Activated CD8-positive, alpha-beta T cell treated with anti-CD3 and anti-CD28 coated beads for 36 hours (primary cell): Measurements from ENCODE around the gene RPL3. TPM values are rescaled to one million over a fixed set of nuclear protein-coding genes. Genes with fewer than 3 reads are reported as not detected.
A peak's percentile ranks its signal among the peaks of the same experiment; 100 is the strongest.

ENCODE experiments used
- ATAC-seq: fragments of 200-7000 bp; cut with Tn5 transposase; one replicate; pipeline ENCODE4 v1.10.0; 2021; ENCODE audit warnings: mild to moderate bottlenecking, moderate library complexity
- CTCF ChIA-PET: fragments of 350-600 bp; sonication (Branson Sonifier 250); formaldehyde crosslinking; loops from one replicate; lab custom pipeline; 2021; ENCODE audit warnings: antibody characterized with exemption; lab: Charles Lee
- POLR2A ChIA-PET: fragments of 350-600 bp; sonication (Branson Sonifier 250); formaldehyde crosslinking; loops from one replicate; lab custom pipeline; 2021; ENCODE audit warnings: antibody characterized with exemption; lab: Charles Lee
- DNase-seq: peaks from one replicate; pipeline ENCODE4 v3.0.0-alpha.2; 2020
- H3K27ac Mint-ChIP-seq: one replicate; pipeline ENCODE4 v1.8.0; 2021; ENCODE audit warnings: mild to moderate bottlenecking, mixed read lengths
- H3K27me3 Mint-ChIP-seq: one replicate; pipeline ENCODE4 v1.8.0; 2021; ENCODE audit warnings: mixed read lengths
- H3K36me3 Mint-ChIP-seq: one replicate; pipeline ENCODE4 v1.8.0; 2021; ENCODE audit warnings: low read depth, mixed read lengths
- H3K4me1 Mint-ChIP-seq: one replicate; pipeline ENCODE4 v1.8.0; 2021; ENCODE audit warnings: low read depth, mixed read lengths
- H3K4me3 Mint-ChIP-seq: one replicate; pipeline ENCODE4 v1.8.0; 2021; ENCODE audit warnings: mild to moderate bottlenecking, moderate library complexity, mixed read lengths
- H3K9me3 Mint-ChIP-seq: one replicate; pipeline ENCODE4 v1.8.0; 2021; ENCODE audit warnings: mixed read lengths
- intact Hi-C: fragments of 100-400 bp; cut with micrococcal nuclease; formaldehyde crosslinking; loops from one replicate; pipeline ENCODE4 v1.10.0; 2022
- total RNA-seq, 2 experiments: library from RNA; stranded (reverse); gene quantifications; one replicate each; pipeline ENCODE4 v1.2.3, GENCODE V29; 2021
- TF ChIP-seq, protein P1 (sequence below): fragments of 200-600 bp; IDR thresholded peaks from one replicate; pipeline ENCODE4 v1.8.0; 2022; ENCODE audit warnings: antibody characterized with exemption, mild to moderate bottlenecking

The RPL3 gene
- total RNA-seq, 2 experiments from 2014 or later, result 3,563 to 3,599 TPM

DNA sequence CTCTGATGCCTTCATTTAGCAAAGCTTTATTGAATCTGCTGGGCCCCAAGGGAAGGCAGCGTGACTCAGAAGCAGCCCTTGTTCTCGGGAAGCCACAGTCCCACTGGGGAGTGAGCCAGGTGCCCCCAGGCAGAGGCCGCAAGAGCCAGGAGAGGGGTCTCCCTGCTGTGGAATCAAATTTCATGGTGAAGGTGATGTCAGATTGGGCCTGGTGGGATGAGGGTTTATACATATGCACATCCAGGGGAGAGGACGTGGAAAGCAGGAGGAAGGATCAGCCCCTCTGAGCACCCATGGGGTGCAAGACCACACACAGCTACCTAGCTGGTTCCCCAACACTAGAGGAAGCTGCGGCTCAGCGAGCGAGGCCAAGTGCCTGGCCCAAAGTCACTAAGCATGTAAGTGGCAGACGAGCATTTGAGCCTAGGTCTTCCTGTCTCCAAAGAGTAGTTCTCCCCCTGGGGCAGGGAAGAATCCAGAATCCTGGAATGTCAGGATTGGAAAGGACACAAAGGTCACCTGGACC is 32.3 kb upstream of the RPL3 start:
- peak; percentile 10 for DNase-seq
- H3K36me3 Mint-ChIP-seq, result no peaks in the 10 kb centered on the region
- ATAC-seq, result no peak

DNA sequence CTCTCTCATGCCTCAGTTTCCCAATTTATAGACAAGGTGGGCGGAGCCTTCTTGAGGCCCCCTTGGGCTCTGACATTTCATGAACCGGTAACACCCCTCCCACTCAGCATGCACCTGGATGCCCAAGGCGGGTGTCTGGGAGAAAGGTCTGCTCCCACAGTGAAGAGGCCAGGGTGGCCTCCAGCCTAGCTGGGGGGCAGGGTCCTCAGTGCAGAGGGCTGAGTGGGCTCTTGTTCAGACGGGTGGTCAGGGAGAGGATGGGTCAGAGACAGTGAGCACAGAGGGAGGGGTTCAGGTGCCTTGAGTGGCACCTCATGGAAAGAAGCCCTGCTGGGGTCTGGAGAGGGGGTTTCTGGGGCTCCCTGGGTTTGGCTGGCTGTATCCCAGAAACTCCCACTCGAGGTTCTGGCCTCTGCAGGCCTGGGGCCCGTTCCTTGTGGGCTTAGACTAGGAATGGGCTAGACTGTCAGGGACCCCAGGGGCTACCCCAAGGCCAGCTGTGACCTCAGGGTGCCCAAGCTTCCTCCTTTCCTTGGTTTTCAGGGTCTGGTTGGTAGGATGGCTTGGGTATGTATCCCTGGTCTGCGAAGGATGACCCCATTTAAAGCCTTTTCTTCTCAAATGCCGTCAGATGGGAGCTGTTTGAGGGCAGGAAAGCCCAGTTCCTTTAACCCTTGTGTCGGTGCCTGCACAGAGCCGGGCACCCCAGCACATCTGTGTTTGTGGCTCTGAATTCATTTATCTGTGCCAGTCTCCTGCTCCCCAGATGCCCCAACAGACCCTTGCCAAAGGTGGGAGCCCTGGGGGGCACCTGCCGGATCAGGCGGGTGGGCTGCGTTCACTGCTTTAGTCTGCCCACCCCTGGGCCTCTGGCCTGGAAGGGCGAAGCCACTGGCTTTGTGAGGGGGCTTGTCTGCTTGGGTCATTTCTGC is 31.6 kb upstream of the RPL3 start:
- Mint-ChIP-seq H3K9me3 (no peaks in the 10 kb centered on the region), H3K4me3 (peak overlapping the region; percentile 61), H3K36me3 (no peaks in the 10 kb centered on the region), H3K4me1 (peaks cover 11% of the 10 kb centered on the region), H3K27me3 (peaks cover 10% of the 10 kb centered on the region), H3K27ac (no peak overlapping the region)
- POLR2A ChIA-PET, result interaction anchor here (1.0 to 1.4 kb wide), 3 partner anchors 32 to 170 kb away, joined by 3 to 7 read pairs (median 4); partner anchors contain the start of gene RPL3
- ATAC-seq (no peak), DNase-seq (no peak)
- TF ChIP-seq, protein P1, sequence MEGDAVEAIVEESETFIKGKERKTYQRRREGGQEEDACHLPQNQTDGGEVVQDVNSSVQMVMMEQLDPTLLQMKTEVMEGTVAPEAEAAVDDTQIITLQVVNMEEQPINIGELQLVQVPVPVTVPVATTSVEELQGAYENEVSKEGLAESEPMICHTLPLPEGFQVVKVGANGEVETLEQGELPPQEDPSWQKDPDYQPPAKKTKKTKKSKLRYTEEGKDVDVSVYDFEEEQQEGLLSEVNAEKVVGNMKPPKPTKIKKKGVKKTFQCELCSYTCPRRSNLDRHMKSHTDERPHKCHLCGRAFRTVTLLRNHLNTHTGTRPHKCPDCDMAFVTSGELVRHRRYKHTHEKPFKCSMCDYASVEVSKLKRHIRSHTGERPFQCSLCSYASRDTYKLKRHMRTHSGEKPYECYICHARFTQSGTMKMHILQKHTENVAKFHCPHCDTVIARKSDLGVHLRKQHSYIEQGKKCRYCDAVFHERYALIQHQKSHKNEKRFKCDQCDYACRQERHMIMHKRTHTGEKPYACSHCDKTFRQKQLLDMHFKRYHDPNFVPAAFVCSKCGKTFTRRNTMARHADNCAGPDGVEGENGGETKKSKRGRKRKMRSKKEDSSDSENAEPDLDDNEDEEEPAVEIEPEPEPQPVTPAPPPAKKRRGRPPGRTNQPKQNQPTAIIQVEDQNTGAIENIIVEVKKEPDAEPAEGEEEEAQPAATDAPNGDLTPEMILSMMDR, result no peak
- intact Hi-C loops, result no loop called here
- CTCF ChIA-PET, result interaction anchor here (1.0 to 1.3 kb wide), 2 partner anchors 33 to 145 kb away, joined by 3 to 4 read pairs; no protein-coding TSS in a partner anchor

More for the DNA sequence above, 32.3 kb upstream of the RPL3 start:
- ChIA-PET CTCF (interaction anchor here (1.0 to 4.5 kb wide), 3 partner anchors 8 to 34 kb away, joined by 3 to 13 read pairs (median 5); no protein-coding TSS in a partner anchor), POLR2A (interaction anchor here (1.0 to 1.4 kb wide), 3 partner anchors 33 to 169 kb away, joined by 3 to 7 read pairs (median 4); partner anchors contain the start of gene RPL3)
- Mint-ChIP-seq H3K4me3 (no peak overlapping the region), H3K27ac (no peak overlapping the region), H3K9me3 (no peaks in the 10 kb centered on the region), H3K27me3 (peaks cover 8% of the 10 kb centered on the region), H3K4me1 (peaks cover 11% of the 10 kb centered on the region)
- TF ChIP-seq, protein P1, result no peak
- intact Hi-C loops, result no loop called here

DNA sequence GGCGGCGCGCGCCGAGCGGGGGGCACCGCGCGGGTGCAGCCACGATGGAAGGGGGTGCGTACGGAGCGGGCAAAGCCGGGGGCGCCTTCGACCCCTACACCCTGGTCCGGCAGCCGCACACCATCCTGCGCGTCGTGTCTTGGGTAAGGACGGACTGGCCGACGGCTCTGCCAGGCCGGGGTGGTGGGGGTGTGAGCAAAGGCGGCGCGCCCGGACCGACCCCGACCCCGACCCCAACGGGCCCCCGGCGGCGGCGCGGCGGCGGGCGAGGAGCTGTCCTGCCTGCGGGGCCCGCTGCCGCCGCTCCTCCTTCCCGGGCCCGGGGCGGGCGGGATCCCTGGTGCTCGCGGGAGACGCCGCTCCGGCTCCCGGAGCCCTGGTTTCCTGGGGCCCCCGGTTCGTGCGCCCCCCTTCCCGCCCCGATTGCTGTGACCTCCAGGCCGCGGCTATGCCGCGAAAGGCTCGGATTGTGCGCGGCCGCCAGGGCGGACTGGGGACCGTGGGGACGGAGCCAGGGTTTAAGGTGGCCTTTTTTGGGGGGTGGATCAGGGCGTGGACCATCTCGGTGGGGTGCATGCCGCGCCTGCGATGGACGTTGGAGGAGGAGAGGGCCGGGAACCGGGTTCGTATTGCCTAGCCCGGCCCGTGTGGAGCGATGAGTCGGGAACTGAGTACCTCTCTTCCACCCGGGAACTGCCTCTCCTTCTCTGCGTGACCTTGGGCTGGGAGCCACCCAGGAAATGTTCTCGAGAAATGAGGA is 30.7 kb upstream of the RPL3 start, which contains the start of gene SYNGR1:
TSS of gene SYNGR1 (plus strand) at position 25 of the 760 bp plus-strand sequence. CDS start at position 45, 20 bp downstream.
- Mint-ChIP-seq H3K9me3 (no peaks in the 10 kb centered on the region), H3K4me1 (peaks cover 11% of the 10 kb centered on the region), H3K4me3 (peak within 1 kb of the TSS; percentile 82), H3K36me3 (no peaks in the 10 kb centered on the region), H3K27ac (peak within 1 kb of the TSS; percentile 76), H3K27me3 (peaks cover 10% of the 10 kb centered on the region)
- ATAC-seq (peak; percentile 17), DNase-seq (peak; percentile 15)
- TF ChIP-seq, protein P1, result no peak
- ChIA-PET CTCF (interaction anchor here (1.0 to 1.3 kb wide), 2 partner anchors 19 to 146 kb away, joined by 4 read pairs; no protein-coding TSS in a partner anchor), POLR2A (interaction anchor here (0.9 to 2.4 kb wide), 2 partner anchors 31 to 33 kb away, joined by 3 to 18 read pairs; partner anchors contain the start of gene RPL3)
- intact Hi-C loops, result no loop called here

DNA sequence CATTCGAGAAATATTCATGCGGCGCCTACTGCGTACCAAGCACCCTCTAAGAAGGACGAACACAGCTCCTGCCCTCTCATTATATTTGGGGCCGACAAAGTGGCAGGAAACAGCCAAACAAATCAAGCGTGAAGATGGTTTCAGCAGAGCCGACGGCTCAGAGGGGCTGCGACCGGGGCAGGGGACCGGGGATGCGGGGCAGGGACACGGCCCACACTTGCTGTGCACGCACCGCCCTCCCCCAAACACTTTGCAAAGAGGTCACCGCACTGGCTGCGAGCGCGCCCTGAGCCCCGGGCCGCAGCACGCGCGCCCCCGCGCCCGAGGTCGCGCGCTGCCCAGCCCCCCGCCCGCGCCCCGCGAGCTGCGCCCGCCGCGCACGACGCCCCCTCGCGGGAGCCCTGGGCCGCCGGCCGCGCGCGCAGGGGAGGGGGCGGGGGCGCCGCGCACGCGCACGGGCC is 30.1 kb upstream of the RPL3 start:
- TF ChIP-seq, protein P1, result no peak
- DNase-seq, result peak; percentile 49
- intact Hi-C loops, result no loop called here
- H3K4me1 Mint-ChIP-seq, result peaks cover 11% of the 10 kb centered on the region
- ATAC-seq, result peak; percentile 68
- no peaks in the 10 kb centered on the region for H3K9me3 Mint-ChIP-seq
- H3K27ac Mint-ChIP-seq, result peak overlapping the region; percentile 76
- ChIA-PET CTCF (interaction anchor here (0.9 to 1.0 kb wide), 2 partner anchors 18 to 31 kb away, joined by 3 to 4 read pairs; no protein-coding TSS in a partner anchor), POLR2A (interaction anchor here (0.5 to 2.4 kb wide), 7 partner anchors 31 to 185 kb away, joined by 3 to 18 read pairs (median 3); partner anchors contain the start of gene RPL3)
- peaks cover 10% of the 10 kb centered on the region for H3K27me3 Mint-ChIP-seq
- no peaks in the 10 kb centered on the region for H3K36me3 Mint-ChIP-seq
- peak overlapping the region; percentile 82 for H3K4me3 Mint-ChIP-seq
